Tibial nerve (tissue), 4 donors: Measurements from ENCODE around the gene TMX2.

Experiments used
- EP300 ChIP-seq, 2 donors: sonication (generic); formaldehyde crosslinking; IDR thresholded peaks; one replicate each; pipeline ENCODE4 v1.6.1; 2017; ENCODE audit warnings: antibody characterized with exemption in 2 of 2, mild to moderate bottlenecking in 1 of 2
- POLR2A ChIP-seq, 2 donors: fragments of 450-650 bp; IDR thresholded peaks; one replicate each; pipeline ENCODE4 v1.6.1; 2017; ENCODE audit warnings: antibody characterized with exemption in 2 of 2, mild to moderate bottlenecking in 2 of 2, moderate library complexity in 2 of 2
- TF ChIP-seq, protein P1 (sequence below), 5 experiments: fragments of 200-600 bp in 3 of 5; fragments of 450-650 bp in 2 of 5; sonication (generic) in 3 of 5; IDR thresholded peaks; one replicate each; pipeline ENCODE4 v1.5.1; 2016 to 2019; ENCODE audit warnings: antibody characterized with exemption in 5 of 5, mild to moderate bottlenecking in 3 of 5, moderate library complexity in 2 of 5

- TF ChIP-seq, protein P1, sequence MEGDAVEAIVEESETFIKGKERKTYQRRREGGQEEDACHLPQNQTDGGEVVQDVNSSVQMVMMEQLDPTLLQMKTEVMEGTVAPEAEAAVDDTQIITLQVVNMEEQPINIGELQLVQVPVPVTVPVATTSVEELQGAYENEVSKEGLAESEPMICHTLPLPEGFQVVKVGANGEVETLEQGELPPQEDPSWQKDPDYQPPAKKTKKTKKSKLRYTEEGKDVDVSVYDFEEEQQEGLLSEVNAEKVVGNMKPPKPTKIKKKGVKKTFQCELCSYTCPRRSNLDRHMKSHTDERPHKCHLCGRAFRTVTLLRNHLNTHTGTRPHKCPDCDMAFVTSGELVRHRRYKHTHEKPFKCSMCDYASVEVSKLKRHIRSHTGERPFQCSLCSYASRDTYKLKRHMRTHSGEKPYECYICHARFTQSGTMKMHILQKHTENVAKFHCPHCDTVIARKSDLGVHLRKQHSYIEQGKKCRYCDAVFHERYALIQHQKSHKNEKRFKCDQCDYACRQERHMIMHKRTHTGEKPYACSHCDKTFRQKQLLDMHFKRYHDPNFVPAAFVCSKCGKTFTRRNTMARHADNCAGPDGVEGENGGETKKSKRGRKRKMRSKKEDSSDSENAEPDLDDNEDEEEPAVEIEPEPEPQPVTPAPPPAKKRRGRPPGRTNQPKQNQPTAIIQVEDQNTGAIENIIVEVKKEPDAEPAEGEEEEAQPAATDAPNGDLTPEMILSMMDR (IDR thresholded peaks at IDR 0.05) = no peak
- TF ChIP-seq EP300 (IDR thresholded peaks at IDR 0.05) = no peak
- no peak for TF ChIP-seq POLR2A (IDR thresholded peaks at IDR 0.05)
These were observed 32.0 kb downstream of the TMX2 start for GRCh38 chr11:57744357-57744756.
